ENCODE results near the gene PCNX3. TPM values are rescaled to one million over a fixed set of nuclear protein-coding genes. Genes with fewer than 3 reads are reported as not detected.

Gene PCNX3
- total RNA-seq, 1 donor from 2014 or later, result 45.6 TPM

DNA sequence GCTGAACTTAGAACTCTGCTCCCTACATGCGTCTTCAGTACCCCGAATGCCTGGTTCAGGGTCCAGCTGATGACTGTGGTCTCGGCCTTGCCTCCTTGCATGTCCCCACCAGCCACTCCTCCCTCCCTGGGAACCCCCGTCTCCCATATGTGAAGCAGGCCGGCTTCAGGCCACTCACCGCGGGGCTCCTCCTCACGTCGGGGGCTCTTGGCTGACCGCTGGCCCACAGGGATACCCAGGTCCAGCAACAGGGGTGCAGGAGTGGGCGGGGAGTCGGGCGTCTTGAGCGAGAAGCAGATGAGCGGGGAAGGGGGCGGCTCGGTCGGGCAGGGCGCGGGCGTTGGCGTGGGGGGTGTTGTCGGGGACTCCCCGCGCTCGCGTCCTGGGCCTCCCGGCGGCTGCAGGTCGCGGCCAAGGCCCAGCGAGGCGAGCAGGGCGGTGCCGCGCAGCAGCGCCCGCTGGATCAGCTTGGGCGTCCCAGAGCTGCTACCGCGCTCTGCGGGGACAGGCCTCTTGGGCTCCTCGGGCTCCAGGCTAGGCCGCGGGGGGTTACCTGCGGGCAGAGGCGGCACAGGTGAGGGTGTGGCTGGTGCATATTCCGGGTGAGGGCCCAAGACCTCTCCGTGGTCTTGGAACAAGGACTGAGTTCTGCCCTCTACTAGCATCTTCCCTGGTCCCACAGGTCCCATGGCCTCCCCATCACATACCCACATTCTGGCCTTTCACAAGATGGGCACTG is 16.2 kb upstream of the PCNX3 start:
- Mint-ChIP-seq H3K36me3 (ENCODE audit: low read depth, unreplicated experiment) (peaks cover 13% of the 10 kb centered on the region), H3K27ac (ENCODE audit: unreplicated experiment) (no peak overlapping the region), H3K4me1 (ENCODE audit: low read depth, unreplicated experiment) (no peaks in the 10 kb centered on the region), H3K4me3 (ENCODE audit: unreplicated experiment) (no peak overlapping the region), H3K9me3 (ENCODE audit: unreplicated experiment) (no peaks in the 10 kb centered on the region), H3K27me3 (ENCODE audit: low read depth, unreplicated experiment) (peaks cover 3% of the 10 kb centered on the region)
- TF ChIP-seq CTCF (IDR thresholded peaks at IDR 0.05; ENCODE audit: insufficient read depth, low read depth, low read length) (no peak), EZH2 (IDR thresholded peaks at IDR 0.05; ENCODE audit: insufficient read depth, low read length) (no peak)
- Histone ChIP-seq H3K27ac (ENCODE audit: low read depth, low read length) (no peak overlapping the region), H3K27me3 (ENCODE audit: insufficient read depth, low read length) (no peaks in the 10 kb centered on the region), H3K4me3 (ENCODE audit: insufficient read depth, low read depth, low read length) (no peak overlapping the region), H3K79me2 (ENCODE audit: insufficient read depth, low read length) (no peaks in the 10 kb centered on the region), H2AFZ (ENCODE audit: low read depth, low read length) (no peak overlapping the region), H4K20me1 (ENCODE audit: insufficient read depth, low read length) (peaks cover 7% of the 10 kb centered on the region), H3K9me3 (ENCODE audit: insufficient read depth, low read depth, low read length) (no peaks in the 10 kb centered on the region), H3K36me3 (ENCODE audit: insufficient read depth, low read length) (peaks cover 7% of the 10 kb centered on the region), H3K4me1 (ENCODE audit: insufficient read depth, low read length) (no peaks in the 10 kb centered on the region), H3K9ac (ENCODE audit: low read length) (no peak overlapping the region), H3K4me2 (ENCODE audit: low read length) (no peak overlapping the region)
- DNase-seq (ENCODE audit: low read depth), result no peak
- no peak for FAIRE-seq

GRCh38 chr11:65599955-65600246 is 15.7 kb upstream of the PCNX3 start:
- peaks cover 12% of the 10 kb centered on the region for H3K36me3 ChIP-seq (ENCODE audit: insufficient read depth, low read length)
- H3K4me1 ChIP-seq (ENCODE audit: insufficient read depth, low read length), result no peaks in the 10 kb centered on the region
- no peaks in the 10 kb centered on the region for H3K27me3 ChIP-seq (ENCODE audit: insufficient read depth, low read length)
- no peaks in the 10 kb centered on the region for H3K79me2 ChIP-seq (ENCODE audit: insufficient read depth, low read length)
- H4K20me1 ChIP-seq (ENCODE audit: insufficient read depth, low read length), result peaks cover 8% of the 10 kb centered on the region
- H3K9me3 Mint-ChIP-seq (ENCODE audit: unreplicated experiment), result no peaks in the 10 kb centered on the region
- H2AFZ ChIP-seq (ENCODE audit: low read depth, low read length), result no peak overlapping the region
- no peaks in the 10 kb centered on the region for H3K4me1 Mint-ChIP-seq (ENCODE audit: low read depth, unreplicated experiment)
- H3K27me3 Mint-ChIP-seq (ENCODE audit: low read depth, unreplicated experiment), result peaks cover 2% of the 10 kb centered on the region
- no peak overlapping the region for H3K27ac Mint-ChIP-seq (ENCODE audit: unreplicated experiment)
- H3K36me3 Mint-ChIP-seq (ENCODE audit: low read depth, unreplicated experiment), result peaks cover 13% of the 10 kb centered on the region
- no peak for DNase-seq (ENCODE audit: low read depth)
- no peak overlapping the region for H3K4me3 ChIP-seq (ENCODE audit: insufficient read depth, low read depth, low read length)
- no peak overlapping the region for H3K9ac ChIP-seq (ENCODE audit: low read length)
- no peak for FAIRE-seq
- TF ChIP-seq EZH2 (IDR thresholded peaks at IDR 0.05; ENCODE audit: insufficient read depth, low read length) (no peak), CTCF (IDR thresholded peaks at IDR 0.05; ENCODE audit: insufficient read depth, low read depth, low read length) (no peak)
- H3K4me3 Mint-ChIP-seq (ENCODE audit: unreplicated experiment), result no peak overlapping the region
- H3K27ac ChIP-seq (ENCODE audit: low read depth, low read length), result no peak overlapping the region
- no peaks in the 10 kb centered on the region for H3K9me3 ChIP-seq (ENCODE audit: insufficient read depth, low read depth, low read length)
- no peak overlapping the region for H3K4me2 ChIP-seq (ENCODE audit: low read length)

- TF ChIP-seq EZH2 (IDR thresholded peaks at IDR 0.05; ENCODE audit: insufficient read depth, low read length) (no peak), CTCF (IDR thresholded peaks at IDR 0.05; ENCODE audit: insufficient read depth, low read depth, low read length) (no peak)
Measured at GRCh38 chr11:65604258-65604657, 11.3 kb upstream of the PCNX3 start.

More at GRCh38 chr11:65604258-65604657, 11.3 kb upstream of the PCNX3 start:
- peaks cover 26% of the 10 kb centered on the region for H3K36me3 Mint-ChIP-seq (ENCODE audit: low read depth, unreplicated experiment)
- H3K36me3 ChIP-seq (ENCODE audit: insufficient read depth, low read length), result peaks cover 21% of the 10 kb centered on the region
- H3K4me1 ChIP-seq (ENCODE audit: insufficient read depth, low read length), result peaks cover 11% of the 10 kb centered on the region
- no peaks in the 10 kb centered on the region for H3K9me3 ChIP-seq (ENCODE audit: insufficient read depth, low read depth, low read length)
- no peak overlapping the region for H3K27ac ChIP-seq (ENCODE audit: low read depth, low read length)
- no peaks in the 10 kb centered on the region for H3K27me3 ChIP-seq (ENCODE audit: insufficient read depth, low read length)
- H4K20me1 ChIP-seq (ENCODE audit: insufficient read depth, low read length), result peaks cover 48% of the 10 kb centered on the region
- FAIRE-seq (no peak), DNase-seq (ENCODE audit: low read depth) (no peak)
- H3K27ac Mint-ChIP-seq (ENCODE audit: unreplicated experiment), result no peak overlapping the region
- peaks cover 4% of the 10 kb centered on the region for H3K4me1 Mint-ChIP-seq (ENCODE audit: low read depth, unreplicated experiment)
- H3K4me3 ChIP-seq (ENCODE audit: insufficient read depth, low read depth, low read length), result no peak overlapping the region
- H3K9ac ChIP-seq (ENCODE audit: low read length), result no peak overlapping the region
- H3K4me2 ChIP-seq (ENCODE audit: low read length), result no peak overlapping the region
- peaks cover 16% of the 10 kb centered on the region for H3K79me2 ChIP-seq (ENCODE audit: insufficient read depth, low read length)
- H3K27me3 Mint-ChIP-seq (ENCODE audit: low read depth, unreplicated experiment), result no peaks in the 10 kb centered on the region
- no peak overlapping the region for H2AFZ ChIP-seq (ENCODE audit: low read depth, low read length)
- no peak overlapping the region for H3K4me3 Mint-ChIP-seq (ENCODE audit: unreplicated experiment)
- no peaks in the 10 kb centered on the region for H3K9me3 Mint-ChIP-seq (ENCODE audit: unreplicated experiment)
